Measurements from ENCODE around the gene NAALAD2.
"Not testable (repeated sequence)": the region's sequence is repeated elsewhere in the genome, so short reads cannot be mapped to it uniquely, and the experiment has no call there.

Gene NAALAD2

DNA sequence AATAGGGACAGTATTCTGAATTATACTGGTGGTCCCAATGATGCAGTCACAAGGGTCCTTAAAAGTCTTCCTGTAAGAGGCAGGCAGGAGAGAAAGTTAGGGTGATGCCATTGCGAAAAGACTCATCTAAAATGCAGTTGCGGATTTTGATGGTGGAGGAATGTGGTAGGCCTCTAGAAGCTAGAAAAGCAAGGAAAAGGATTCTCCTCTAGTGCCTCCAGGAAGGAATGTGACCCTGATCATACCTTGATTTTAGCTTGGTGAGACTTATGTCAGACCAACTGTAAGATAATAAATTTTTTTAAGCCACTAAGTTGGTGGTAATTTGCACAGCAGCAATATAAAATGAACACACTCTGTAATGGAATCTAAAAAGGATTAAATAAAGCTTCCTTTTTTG, 54.5 kb downstream of the NAALAD2 start:
- TF ChIP-seq, protein P1, sequence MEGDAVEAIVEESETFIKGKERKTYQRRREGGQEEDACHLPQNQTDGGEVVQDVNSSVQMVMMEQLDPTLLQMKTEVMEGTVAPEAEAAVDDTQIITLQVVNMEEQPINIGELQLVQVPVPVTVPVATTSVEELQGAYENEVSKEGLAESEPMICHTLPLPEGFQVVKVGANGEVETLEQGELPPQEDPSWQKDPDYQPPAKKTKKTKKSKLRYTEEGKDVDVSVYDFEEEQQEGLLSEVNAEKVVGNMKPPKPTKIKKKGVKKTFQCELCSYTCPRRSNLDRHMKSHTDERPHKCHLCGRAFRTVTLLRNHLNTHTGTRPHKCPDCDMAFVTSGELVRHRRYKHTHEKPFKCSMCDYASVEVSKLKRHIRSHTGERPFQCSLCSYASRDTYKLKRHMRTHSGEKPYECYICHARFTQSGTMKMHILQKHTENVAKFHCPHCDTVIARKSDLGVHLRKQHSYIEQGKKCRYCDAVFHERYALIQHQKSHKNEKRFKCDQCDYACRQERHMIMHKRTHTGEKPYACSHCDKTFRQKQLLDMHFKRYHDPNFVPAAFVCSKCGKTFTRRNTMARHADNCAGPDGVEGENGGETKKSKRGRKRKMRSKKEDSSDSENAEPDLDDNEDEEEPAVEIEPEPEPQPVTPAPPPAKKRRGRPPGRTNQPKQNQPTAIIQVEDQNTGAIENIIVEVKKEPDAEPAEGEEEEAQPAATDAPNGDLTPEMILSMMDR (conservative IDR thresholded peaks at IDR 0.05; ENCODE audit: low read depth), result no peak
- ChIA-PET POLR2A (ENCODE audit: low non-redundant PET) (no interaction called here), CTCF (interaction anchor here (0.8 to 1.1 kb wide), 2 partner anchors 10 to 15 kb away, joined by 3 to 4 read pairs; no protein-coding TSS in a partner anchor)
- no peak overlapping the region for H3K27ac ChIP-seq
- no peak for DNase-seq (ENCODE audit: low spot score)

DNA sequence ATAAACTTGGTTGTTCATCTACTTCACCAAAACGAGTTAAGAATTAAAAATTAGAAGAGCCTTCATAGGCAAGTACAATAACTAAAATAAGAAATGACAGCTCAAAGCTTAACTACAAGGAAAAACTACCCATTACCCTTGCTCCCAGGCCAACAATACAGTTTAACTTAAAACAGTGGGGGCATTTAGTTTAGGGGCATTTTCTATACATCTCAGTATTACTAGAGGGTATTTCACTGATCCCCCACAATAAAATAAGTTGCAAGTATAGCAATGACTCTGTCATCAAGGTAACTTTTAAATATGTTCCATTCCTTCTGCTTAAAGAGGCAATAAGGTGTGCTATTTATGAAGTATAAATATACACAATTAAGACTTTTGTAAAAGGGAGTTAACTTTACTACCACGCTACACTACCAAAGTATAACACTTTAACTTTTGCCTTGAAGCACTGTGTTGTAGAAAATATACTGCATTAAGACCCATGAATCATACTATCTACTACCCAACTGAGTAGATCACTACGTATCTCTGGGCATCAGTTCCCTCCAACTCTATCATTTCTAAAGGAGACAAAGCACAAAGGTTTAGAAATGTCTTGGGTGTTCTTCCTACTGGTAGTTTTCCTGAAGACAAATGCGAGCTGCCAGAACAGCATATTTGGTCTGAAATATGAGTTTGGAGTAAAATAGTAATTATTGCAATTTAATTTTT, 58.6 kb downstream of the NAALAD2 start:
- CTCF ChIA-PET, result no interaction called here
- POLR2A ChIA-PET (ENCODE audit: low non-redundant PET), result no interaction called here
- no peak for DNase-seq (ENCODE audit: low spot score)
- no peak overlapping the region for H3K27ac ChIP-seq
- TF ChIP-seq, protein P1 (conservative IDR thresholded peaks at IDR 0.05; ENCODE audit: low read depth), result no peak

DNA sequence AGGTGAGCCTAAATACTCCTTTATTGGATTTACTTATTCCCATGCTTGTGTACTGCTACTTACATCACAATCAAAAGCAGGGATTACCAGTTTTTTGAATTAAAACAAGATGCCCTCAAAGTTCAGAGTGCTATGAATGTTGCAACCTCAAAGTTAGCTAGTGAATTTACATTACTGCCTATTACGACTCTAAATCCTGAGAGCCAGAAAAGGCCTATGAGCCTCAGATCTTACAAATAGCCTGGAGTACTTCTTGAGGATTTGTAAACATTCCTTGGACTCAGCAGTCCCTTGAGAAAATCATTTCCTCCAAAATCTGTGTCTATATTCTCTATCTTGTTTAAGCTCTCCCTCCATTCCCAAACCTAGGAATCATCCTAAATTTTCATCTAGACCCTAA, 62.9 kb downstream of the NAALAD2 start:
- ChIA-PET CTCF (no interaction called here), POLR2A (ENCODE audit: low non-redundant PET) (no interaction called here)
- no peak overlapping the region for H3K27ac ChIP-seq
- no peak for DNase-seq (ENCODE audit: low spot score)
- TF ChIP-seq, protein P1 (conservative IDR thresholded peaks at IDR 0.05; ENCODE audit: low read depth), result no peak

DNA sequence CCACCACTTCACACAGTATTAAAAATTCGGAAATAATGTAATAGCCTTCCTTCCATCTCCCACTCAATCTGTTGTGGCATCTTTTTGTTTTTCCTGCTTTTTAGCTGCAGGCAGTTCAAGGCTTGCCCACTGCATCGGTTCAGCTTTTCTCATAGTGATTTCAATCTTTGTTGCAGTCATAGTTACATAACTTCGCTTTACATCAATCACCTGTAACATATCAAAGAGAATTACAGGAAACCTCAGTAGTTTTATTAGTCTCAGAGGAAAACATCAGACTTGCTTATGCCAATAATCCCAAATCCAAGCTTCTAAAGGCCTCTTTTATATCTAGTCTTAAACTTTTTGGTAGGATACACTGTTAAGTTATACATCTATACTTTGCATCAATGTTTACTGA, 67.9 kb downstream of the NAALAD2 start:
- TF ChIP-seq, protein P1 (conservative IDR thresholded peaks at IDR 0.05; ENCODE audit: low read depth), result no peak
- CTCF ChIA-PET, result no interaction called here
- DNase-seq (ENCODE audit: low spot score), result no peak
- H3K27ac ChIP-seq, result no peak overlapping the region
- POLR2A ChIA-PET (ENCODE audit: low non-redundant PET), result no interaction called here

DNA sequence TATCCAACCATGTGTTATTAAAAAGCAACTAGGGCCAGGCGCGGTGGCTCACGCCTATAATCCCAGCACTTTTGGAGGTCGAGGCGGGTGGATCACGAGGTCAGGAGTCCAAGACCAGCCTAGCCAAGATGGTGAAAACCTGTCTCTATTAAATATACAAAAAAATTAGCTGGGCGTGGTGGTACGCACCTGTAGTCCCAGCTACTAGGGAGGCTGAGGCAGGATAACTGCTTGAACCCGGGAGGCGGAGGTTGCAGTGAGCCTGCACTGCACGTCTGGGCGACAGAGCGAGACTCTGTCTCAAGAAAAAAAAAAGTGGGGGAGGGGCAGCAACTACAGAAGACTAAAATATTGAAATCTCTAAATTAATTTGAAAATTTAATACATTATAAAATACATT, 69.9 kb downstream of the NAALAD2 start:
- H3K27ac ChIP-seq, result no peak overlapping the region
- POLR2A ChIA-PET (ENCODE audit: low non-redundant PET), result no interaction called here
- DNase-seq (ENCODE audit: low spot score), result no peak
- CTCF ChIA-PET, result interaction anchor here (0.5 to 1.3 kb wide), 4 partner anchors 15 to 35 kb away, joined by 3 to 5 read pairs (median 3); no protein-coding TSS in a partner anchor
- TF ChIP-seq, protein P1 (conservative IDR thresholded peaks at IDR 0.05; ENCODE audit: low read depth), result no peak

DNA sequence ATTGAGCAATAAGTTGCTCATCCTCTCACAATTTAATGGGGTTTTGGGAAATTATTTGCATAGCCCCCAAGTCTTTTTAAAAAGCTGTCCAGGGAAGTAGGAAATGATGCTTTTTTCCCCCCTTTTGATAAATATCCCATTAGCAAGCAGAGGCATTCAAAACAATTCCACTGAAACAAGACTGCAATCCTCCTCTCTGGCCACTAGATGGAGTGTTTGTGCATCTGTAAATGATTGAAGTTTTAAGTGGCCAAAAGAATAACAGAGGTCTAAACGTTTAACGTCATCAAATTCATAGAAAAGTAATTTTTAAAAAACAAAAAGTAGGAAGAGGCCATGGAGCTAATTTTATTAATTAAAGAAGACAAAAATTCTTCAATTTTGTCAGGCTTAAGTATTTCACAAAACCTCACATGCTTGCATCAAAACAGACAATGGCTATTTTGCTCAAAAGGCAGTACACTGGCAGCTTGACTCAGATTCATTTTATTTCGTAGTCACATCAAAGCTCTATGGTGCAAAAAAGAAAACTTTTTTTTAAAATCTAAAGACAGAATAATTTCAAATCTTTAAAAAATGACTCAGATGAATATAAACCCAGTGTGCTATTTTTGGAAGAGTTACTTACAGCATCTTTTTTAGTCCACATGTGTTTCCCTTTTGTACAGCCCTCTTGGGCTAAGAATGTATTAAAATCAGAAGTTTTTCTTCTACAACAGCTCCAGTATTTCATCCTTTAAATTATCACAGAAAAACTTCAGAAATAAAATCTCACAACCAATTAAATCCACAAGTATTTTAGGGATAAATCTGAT, 70.6 kb downstream of the NAALAD2 start:
- peak; percentile 35 for DNase-seq (ENCODE audit: low spot score)
- TF ChIP-seq, protein P1 (conservative IDR thresholded peaks at IDR 0.05; ENCODE audit: low read depth), result peak; percentile 88
- CTCF ChIA-PET, result interaction anchor here (0.5 to 1.3 kb wide), 8 partner anchors 9 to 1416 kb away, joined by 3 to 5 read pairs (median 3); no protein-coding TSS in a partner anchor
- H3K27ac ChIP-seq, result no peak overlapping the region
- POLR2A ChIA-PET (ENCODE audit: low non-redundant PET), result no interaction called here

DNA sequence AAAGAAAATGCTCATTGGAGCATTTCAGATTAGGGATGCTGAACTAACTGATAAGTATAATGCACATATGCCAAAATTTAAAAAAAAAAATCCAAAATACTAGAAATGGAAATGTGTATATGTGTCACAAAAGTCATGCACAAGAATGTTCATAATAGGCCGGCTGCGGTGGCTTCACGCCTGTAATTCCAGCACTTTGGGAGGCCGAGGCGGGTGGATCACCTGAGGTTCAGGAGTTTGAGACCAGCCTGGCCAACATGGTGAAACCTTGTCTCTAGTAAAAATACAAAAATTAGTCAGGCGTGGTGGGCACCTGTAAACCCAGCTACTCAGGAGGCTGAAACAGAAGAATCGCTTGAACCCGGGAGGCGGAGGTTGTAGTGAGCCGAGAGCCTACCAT, 73.5 kb downstream of the NAALAD2 start:
- DNase-seq (ENCODE audit: low spot score); POLR2A ChIA-PET (ENCODE audit: low non-redundant PET); H3K27ac ChIP-seq: not testable (repeated sequence)
- CTCF ChIA-PET, result interaction anchor here (0.6 to 0.7 kb wide), 2 partner anchors 9 to 990 kb away, joined by 3 to 5 read pairs; no protein-coding TSS in a partner anchor

Data from RWPE1 (cell line).